Subcutaneous abdominal adipose tissue (tissue), 5 donors: ENCODE measurements around the gene MRPL12.

Source experiments
- H3K27ac ChIP-seq: one replicate; pipeline ENCODE4 v1.7.0; 2013; ENCODE audit warnings: low read depth, mild to moderate bottlenecking, inconsistent platforms, low read length, moderate library complexity
- H3K27me3 ChIP-seq, 5 donors: one replicate each; pipeline ENCODE4 v1.7.0; 2013; ENCODE audit warnings: low read length in 5 of 5, inconsistent platforms in 1 of 5; ENCODE audit not compliant: control insufficient read depth in 5 of 5, insufficient read depth in 4 of 5
- H3K36me3 ChIP-seq, 5 donors: one replicate each; pipeline ENCODE4 v1.7.0; 2013; ENCODE audit warnings: low read length in 5 of 5; ENCODE audit not compliant: control insufficient read depth in 5 of 5, insufficient read depth in 5 of 5
- H3K4me1 ChIP-seq, 5 donors: one replicate each; pipeline ENCODE4 v1.7.0; 2013; ENCODE audit warnings: low read length in 5 of 5, mild to moderate bottlenecking in 3 of 5, moderate library complexity in 1 of 5; ENCODE audit not compliant: control insufficient read depth in 5 of 5, insufficient read depth in 5 of 5
- H3K4me3 ChIP-seq, 5 donors: one replicate each; pipeline ENCODE4 v1.7.0; 2013; ENCODE audit warnings: low read length in 5 of 5, low read depth in 1 of 5
- H3K9ac ChIP-seq, 5 donors: one replicate each; pipeline ENCODE4 v1.7.0; 2013; ENCODE audit warnings: low read length in 5 of 5, mild to moderate bottlenecking in 4 of 5, moderate library complexity in 3 of 5
- H3K9me3 ChIP-seq, 5 donors: one replicate each; pipeline ENCODE4 v1.7.0; 2013; ENCODE audit warnings: low read length in 5 of 5; ENCODE audit not compliant: control insufficient read depth in 5 of 5
- donor health status: healthy.
- donor health status: healthy.
- donor health status: healthy.
- donor health status: healthy.
- donor health status: healthy.

Gene MRPL12

GRCh38 chr17:81681672-81682071, 21.5 kb upstream of the MRPL12 start:
- H3K4me1 ChIP-seq, result peaks cover 14 to 44% (median 39%) of the 10 kb centered on the region in 5 donors
- H3K27ac ChIP-seq, result no peak overlapping the region
- no peaks in the 10 kb centered on the region for H3K9me3 ChIP-seq
- peaks cover 0 to 25% (median 11%) of the 10 kb centered on the region in 5 donors for H3K36me3 ChIP-seq
- no peaks in the 10 kb centered on the region for H3K27me3 ChIP-seq
- no peak overlapping the region for H3K9ac ChIP-seq
- H3K4me3 ChIP-seq, result no peak overlapping the region

GRCh38 chr17:81682565-81683207, 20.5 kb upstream of the MRPL12 start:
- Histone ChIP-seq H3K27ac (peak overlapping the region; percentile 74), H3K36me3 (peaks cover 0 to 36% (median 21%) of the 10 kb centered on the region in 5 donors), H3K9ac (peak overlapping the region; percentile 28 to 95 (median 86)), H3K4me1 (peaks cover 14 to 38% (median 33%) of the 10 kb centered on the region in 5 donors), H3K27me3 (no peaks in the 10 kb centered on the region), H3K4me3 (peak overlapping the region; percentile 79 to 94 (median 90)), H3K9me3 (no peaks in the 10 kb centered on the region)

DNA sequence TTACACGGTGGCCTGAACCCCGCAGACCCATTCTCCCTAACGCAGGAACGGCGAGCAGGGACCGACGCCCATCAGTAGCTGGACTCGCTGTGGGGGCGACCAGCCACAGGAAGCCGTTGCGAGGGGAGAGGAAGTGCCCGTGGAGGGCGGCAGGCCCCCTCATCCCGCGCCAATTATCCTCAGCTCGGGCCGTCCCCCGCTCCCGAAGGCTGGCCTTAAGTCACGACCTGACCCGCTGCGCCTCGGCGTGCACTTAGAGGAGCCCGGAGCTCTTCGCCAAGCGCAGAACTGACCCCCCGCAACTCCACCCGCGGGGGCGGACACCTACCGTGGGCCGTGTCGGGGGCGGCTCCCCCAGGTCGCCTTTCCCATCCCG, 20.0 kb upstream of the MRPL12 start:
- H3K4me1 ChIP-seq, result peaks cover 14 to 38% (median 33%) of the 10 kb centered on the region in 5 donors
- no peaks in the 10 kb centered on the region for H3K9me3 ChIP-seq
- H3K36me3 ChIP-seq, result peaks cover 0 to 41% (median 26%) of the 10 kb centered on the region in 5 donors
- peak overlapping the region; percentile 28 to 95 (median 86) for H3K9ac ChIP-seq
- H3K4me3 ChIP-seq, result peak overlapping the region; percentile 79 to 94 (median 90)
- H3K27me3 ChIP-seq, result no peaks in the 10 kb centered on the region
- H3K27ac ChIP-seq, result peak overlapping the region; percentile 74

GRCh38 chr17:81683584-81684441, 19.4 kb upstream of the MRPL12 start, which contains the start of the genes ARL16 and HGS:
Gene ARL16 (minus strand): TSS chr17:81683797. CDS start chr17:81683753, 44 bp downstream.
Gene HGS (plus strand): TSS chr17:81684011. CDS start chr17:81684067, 56 bp downstream.
- Histone ChIP-seq H3K9ac (peak within 1 kb of the TSS; percentile 39 to 95 (median 93)), H3K4me3 (peak within 1 kb of the TSS; percentile 88 to 96 (median 90)), H3K27me3 (no peaks in the 10 kb centered on the region), H3K36me3 (peaks cover 0 to 47% (median 32%) of the 10 kb centered on the region in 5 donors), H3K27ac (peak within 1 kb of the TSS; percentile 74), H3K4me1 (peaks cover 14 to 38% (median 33%) of the 10 kb centered on the region in 5 donors), H3K9me3 (no peaks in the 10 kb centered on the region)

DNA sequence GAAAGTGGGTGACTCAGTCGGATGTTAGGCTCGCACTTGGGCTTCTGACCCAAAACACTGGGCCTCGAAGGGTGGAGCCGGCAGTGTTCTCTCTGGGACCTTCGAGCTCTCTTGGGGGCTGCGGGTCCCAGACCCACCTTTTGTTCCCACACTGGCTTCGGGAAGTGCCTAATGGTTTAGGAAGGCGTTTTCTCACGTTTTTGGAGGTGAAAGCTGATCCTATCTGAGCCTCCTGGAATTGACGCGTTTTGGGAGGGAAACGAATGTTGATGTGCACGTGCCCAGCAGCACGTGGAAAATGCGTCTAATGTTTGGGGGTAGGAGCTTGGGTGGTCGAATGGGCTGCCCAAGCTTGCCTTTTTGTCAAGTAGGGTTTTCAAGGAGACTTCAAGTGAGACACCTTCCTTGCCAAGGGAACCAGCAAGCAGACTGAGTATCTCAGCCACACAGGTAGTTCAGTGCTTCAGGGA, 18.7 kb upstream of the MRPL12 start:
- Histone ChIP-seq H3K36me3 (peaks cover 0 to 54% (median 39%) of the 10 kb centered on the region in 5 donors), H3K9me3 (no peaks in the 10 kb centered on the region), H3K27ac (peak overlapping the region; percentile 74), H3K4me1 (peaks cover 14 to 38% (median 33%) of the 10 kb centered on the region in 5 donors), H3K4me3 (peak overlapping the region; percentile 88 to 96 (median 90)), H3K27me3 (no peaks in the 10 kb centered on the region), H3K9ac (peak overlapping the region; percentile 39 to 95 (median 93))

- Histone ChIP-seq H3K36me3 (peaks cover 0 to 58% (median 45%) of the 10 kb centered on the region in 5 donors), H3K9ac (peak overlapping the region; percentile 39 to 95 (median 93)), H3K4me3 (peak overlapping the region; percentile 88 to 96 (median 90)), H3K4me1 (peaks cover 14 to 38% (median 33%) of the 10 kb centered on the region in 5 donors), H3K27me3 (no peaks in the 10 kb centered on the region), H3K27ac (peak overlapping the region; percentile 74), H3K9me3 (no peaks in the 10 kb centered on the region)
These were observed 18.1 kb upstream of the MRPL12 start for GRCh38 chr17:81685108-81685507.

GRCh38 chr17:81686614-81687013, 16.6 kb upstream of the MRPL12 start:
- H3K4me1 ChIP-seq, result peaks cover 14 to 36% (median 33%) of the 10 kb centered on the region in 5 donors
- H3K36me3 ChIP-seq, result peaks cover 0 to 64% (median 60%) of the 10 kb centered on the region in 5 donors
- no peak overlapping the region for H3K9ac ChIP-seq
- no peaks in the 10 kb centered on the region for H3K27me3 ChIP-seq
- H3K4me3 ChIP-seq, result no peak overlapping the region
- H3K27ac ChIP-seq, result no peak overlapping the region
- H3K9me3 ChIP-seq, result no peaks in the 10 kb centered on the region

DNA sequence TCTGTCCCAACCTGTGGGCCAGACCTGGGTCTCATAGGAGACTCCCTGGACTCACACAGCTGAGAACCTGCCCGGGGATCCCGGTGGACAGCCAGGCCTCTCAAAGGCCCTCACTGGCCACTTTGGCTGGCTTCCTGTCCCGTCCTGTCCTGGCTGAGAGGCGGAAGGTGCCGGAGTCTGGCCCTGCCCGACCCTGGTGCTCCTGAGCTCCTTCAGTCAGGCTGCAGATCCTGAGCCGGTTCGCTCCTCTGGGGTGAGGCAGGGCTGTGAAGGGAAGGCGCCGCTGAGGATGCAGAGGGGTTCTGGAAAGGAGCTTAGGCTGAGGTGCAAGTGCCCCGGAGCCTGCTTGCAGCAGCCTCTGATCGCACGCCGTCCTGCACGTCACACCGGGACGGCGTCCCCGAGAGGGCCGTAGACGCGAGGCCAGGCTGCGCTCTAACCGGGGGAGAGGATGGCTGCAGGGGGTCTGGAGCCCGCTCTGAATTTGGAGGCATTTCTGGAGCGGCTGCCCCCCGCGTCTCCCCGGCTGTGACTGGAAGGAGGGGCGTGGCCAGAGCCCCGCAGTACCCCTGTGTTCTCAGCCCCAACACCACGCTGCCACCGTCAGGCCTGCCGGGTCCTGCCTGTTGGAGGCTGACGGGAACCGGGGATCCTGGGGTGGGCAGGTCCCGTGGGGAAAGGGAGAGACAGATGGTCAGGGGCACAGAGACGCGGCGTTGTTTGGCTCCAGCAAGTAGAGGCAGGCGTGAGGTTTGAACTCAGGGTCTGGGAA, 15.2 kb upstream of the MRPL12 start:
- Histone ChIP-seq H3K36me3 (peaks cover 0 to 76% (median 72%) of the 10 kb centered on the region in 5 donors), H3K9me3 (no peaks in the 10 kb centered on the region), H3K27me3 (no peaks in the 10 kb centered on the region), H3K27ac (no peak overlapping the region), H3K4me1 (peaks cover 14 to 24% (median 22%) of the 10 kb centered on the region in 5 donors), H3K9ac (no peak overlapping the region), H3K4me3 (no peak overlapping the region)

DNA sequence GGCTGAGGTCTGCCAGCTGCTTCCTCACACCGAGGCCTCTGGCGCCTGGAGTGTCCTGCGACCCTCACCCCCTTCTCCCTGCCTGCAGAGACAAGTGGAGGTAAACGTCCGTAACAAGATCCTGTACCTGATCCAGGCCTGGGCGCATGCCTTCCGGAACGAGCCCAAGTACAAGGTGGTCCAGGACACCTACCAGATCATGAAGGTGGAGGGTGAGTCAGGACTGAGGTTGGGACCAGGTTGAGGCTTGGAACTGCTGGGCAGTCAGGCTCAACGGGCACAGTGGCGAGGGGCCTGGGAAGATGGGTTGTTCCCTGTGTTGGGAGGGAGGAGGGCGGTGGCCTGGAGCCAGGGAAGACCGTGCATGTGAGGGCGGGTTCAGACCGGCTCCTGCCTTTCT, 14.6 kb upstream of the MRPL12 start:
- H3K27ac ChIP-seq, result no peak overlapping the region
- peaks cover 0 to 82% (median 78%) of the 10 kb centered on the region in 5 donors for H3K36me3 ChIP-seq
- no peak overlapping the region for H3K9ac ChIP-seq
- H3K27me3 ChIP-seq, result no peaks in the 10 kb centered on the region
- H3K9me3 ChIP-seq, result no peaks in the 10 kb centered on the region
- no peak overlapping the region for H3K4me3 ChIP-seq
- H3K4me1 ChIP-seq, result peaks cover 14 to 21% (median 17%) of the 10 kb centered on the region in 5 donors
